Peyer's patch (tissue), 4 donors: ENCODE results near the gene C12orf56. TPM values are rescaled to one million over a fixed set of nuclear protein-coding genes. Genes with fewer than 3 reads are reported as not detected.
"Not testable (repeated sequence)": the region's sequence is repeated elsewhere in the genome, so short reads cannot be mapped to it uniquely, and the experiment has no call there.

ENCODE experiments used
- DNase-seq, 3 donors: peaks; one replicate each; pipeline ENCODE4 v3.0.0-alpha.2; 2017 to 2019
- H3K27ac ChIP-seq, 4 donors: fragments of 200-600 bp; sonication (generic); one replicate each; pipeline ENCODE4 v1.5.1; 2016 to 2019
- H3K27me3 ChIP-seq, 2 donors: fragments of 200-600 bp; sonication (generic); one replicate each; pipeline ENCODE4 v1.5.1; 2019
- H3K36me3 ChIP-seq, 3 donors: fragments of 200-600 bp; sonication (generic); one replicate each; pipeline ENCODE4 v1.5.1; 2016 to 2019
- H3K4me1 ChIP-seq, 4 donors: fragments of 200-600 bp; sonication (generic); one replicate each; pipeline ENCODE4 v1.5.1; 2016 to 2019
- H3K4me3 ChIP-seq, 4 donors: fragments of 200-600 bp; sonication (generic); 1 replicate in 3 of 4; 2 replicates in 1 of 4; pipeline ENCODE4 v1.5.1; 2016 to 2019; ENCODE audit warnings: mild to moderate bottlenecking in 1 of 4
- H3K9me3 ChIP-seq, 4 donors: fragments of 200-600 bp; sonication (generic); one replicate each; pipeline ENCODE4 v1.5.1; 2016 to 2019; ENCODE audit warnings: mild to moderate bottlenecking in 1 of 4
- CTCF ChIP-seq, 6 experiments: fragments of 450-650 bp in 4 of 6; fragments of 200-600 bp in 2 of 6; sonication (generic) in 1 of 6; IDR thresholded peaks; one replicate each; pipeline ENCODE4 v1.5.1; 2017 to 2019; ENCODE audit warnings: antibody characterized with exemption in 6 of 6, mild to moderate bottlenecking in 3 of 6, moderate library complexity in 1 of 6
- POLR2A ChIP-seq, 2 donors: fragments of 450-650 bp; IDR thresholded peaks; one replicate each; pipeline ENCODE4 v1.5.1; 2017; ENCODE audit warnings: antibody characterized with exemption in 2 of 2, mild to moderate bottlenecking in 2 of 2, moderate library complexity in 2 of 2
- total RNA-seq, 4 donors: library from RNA; depleted of rRNA; stranded (reverse); fragments of >200 nt; gene quantifications; one replicate each; pipeline ENCODE4 v1.1.0, GENCODE V29; 2016

Gene C12orf56
- total RNA-seq, 4 donors from 2014 or later: not detected

DNA sequence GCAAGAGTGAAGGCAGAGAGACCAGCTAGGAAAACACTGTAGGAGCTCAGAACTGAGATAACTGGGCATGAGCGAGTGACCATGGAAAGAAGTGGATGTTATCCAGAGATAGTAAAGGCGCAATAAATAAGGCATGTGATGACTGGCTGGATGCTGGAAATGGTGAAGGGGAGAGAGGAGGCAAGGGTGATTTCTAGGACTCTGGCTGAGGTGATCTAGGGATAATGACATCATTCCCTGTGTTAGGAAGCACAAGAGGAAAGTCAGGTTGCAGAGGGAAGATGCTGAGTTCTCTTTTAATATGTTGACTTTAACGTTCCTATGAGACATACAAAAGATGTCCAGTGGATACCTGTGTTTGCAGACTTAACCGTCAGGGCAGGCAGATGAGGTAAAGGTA lies 78.7 kb downstream of the C12orf56 start:
- no peak for DNase-seq
- H3K36me3 ChIP-seq: no peaks in the 10 kb centered on the region
- H3K4me1 ChIP-seq: no peaks in the 10 kb centered on the region
- H3K27me3 ChIP-seq: no peaks in the 10 kb centered on the region
- no peak overlapping the region for H3K4me3 ChIP-seq
- no peak overlapping the region for H3K27ac ChIP-seq
- TF ChIP-seq POLR2A (IDR thresholded peaks at IDR 0.05) (no peak), CTCF (IDR thresholded peaks at IDR 0.05) (no peak)
- no peaks in the 10 kb centered on the region for H3K9me3 ChIP-seq

- H3K27ac ChIP-seq: no peak overlapping the region
- TF ChIP-seq POLR2A (IDR thresholded peaks at IDR 0.05) (no peak), CTCF (IDR thresholded peaks at IDR 0.05) (no peak)
- H3K27me3 ChIP-seq: no peaks in the 10 kb centered on the region
- DNase-seq: no peak
- no peaks in the 10 kb centered on the region for H3K4me1 ChIP-seq
- H3K36me3 ChIP-seq: no peaks in the 10 kb centered on the region
- no peaks in the 10 kb centered on the region for H3K9me3 ChIP-seq
- no peak overlapping the region for H3K4me3 ChIP-seq
Observed at GRCh38 chr12:64304571-64304970, 86.0 kb downstream of the C12orf56 start.

DNA sequence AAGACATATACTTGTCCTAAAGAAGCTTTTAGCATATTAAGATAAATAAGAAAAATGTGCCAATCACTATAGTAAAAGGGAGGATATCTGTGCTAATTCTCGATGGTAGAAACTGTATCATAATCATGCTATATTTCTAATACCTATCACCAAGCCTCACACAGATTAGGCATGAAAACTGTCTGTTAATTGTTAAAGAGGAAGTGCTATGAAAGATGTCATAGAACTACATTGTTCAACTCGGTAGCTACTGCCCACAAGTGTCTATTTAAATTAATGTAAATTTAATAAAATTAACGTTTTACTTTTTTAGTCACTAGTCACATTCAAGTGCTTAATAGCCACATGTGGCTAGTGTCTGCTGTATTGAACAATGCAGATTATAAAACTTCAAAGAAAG lies 90.9 kb downstream of the C12orf56 start:
- no peaks in the 10 kb centered on the region for H3K36me3 ChIP-seq
- no peak overlapping the region for H3K4me3 ChIP-seq
- H3K4me1 ChIP-seq: no peaks in the 10 kb centered on the region
- no peak overlapping the region for H3K27ac ChIP-seq
- no peaks in the 10 kb centered on the region for H3K27me3 ChIP-seq
- no peaks in the 10 kb centered on the region for H3K9me3 ChIP-seq
- no peak for TF ChIP-seq CTCF (IDR thresholded peaks at IDR 0.05)
- no peak for TF ChIP-seq POLR2A (IDR thresholded peaks at IDR 0.05)
- DNase-seq: no peak

DNA sequence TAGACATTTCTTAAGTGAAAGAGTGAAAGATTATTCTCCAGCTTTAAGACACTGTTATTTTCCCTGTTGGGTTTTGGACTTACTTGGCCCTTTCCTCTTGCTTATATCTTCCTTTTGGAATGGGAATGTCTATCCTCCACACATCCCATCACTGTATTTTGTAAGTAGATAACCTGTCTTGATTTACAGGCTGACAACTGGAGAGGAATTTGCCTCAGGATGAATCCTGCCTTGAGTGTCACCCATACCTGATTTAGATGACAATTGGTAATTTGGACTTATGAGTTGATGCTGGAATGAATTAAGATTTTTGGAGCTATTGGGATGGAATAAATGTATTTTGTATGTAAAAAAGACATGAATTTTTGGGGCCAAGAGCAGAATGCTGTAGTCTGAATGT lies 94.3 kb downstream of the C12orf56 start:
- Histone ChIP-seq H3K4me3 (no peak overlapping the region), H3K27me3 (no peaks in the 10 kb centered on the region), H3K9me3 (no peaks in the 10 kb centered on the region), H3K4me1 (no peaks in the 10 kb centered on the region), H3K36me3 (no peaks in the 10 kb centered on the region), H3K27ac (no peak overlapping the region)
- no peak for TF ChIP-seq CTCF (IDR thresholded peaks at IDR 0.05)
- DNase-seq: no peak

GRCh38 chr12:64293654-64294364 lies 96.7 kb downstream of the C12orf56 start:
- Histone ChIP-seq H3K36me3 (no peaks in the 10 kb centered on the region), H3K4me1 (no peaks in the 10 kb centered on the region), H3K27ac (no peak overlapping the region), H3K27me3 (no peaks in the 10 kb centered on the region), H3K9me3 (no peaks in the 10 kb centered on the region), H3K4me3 (no peak overlapping the region)
- TF ChIP-seq CTCF (IDR thresholded peaks at IDR 0.05) (no peak), POLR2A (IDR thresholded peaks at IDR 0.05) (no peak)
- no peak for DNase-seq

- H3K4me3 ChIP-seq, H3K9me3 ChIP-seq, H3K27ac ChIP-seq, H3K36me3 ChIP-seq, H3K27me3 ChIP-seq, DNase-seq, H3K4me1 ChIP-seq: not testable (repeated sequence)
Observed at GRCh38 chr12:64293174-64293573, 97.4 kb downstream of the C12orf56 start.
